NCI-H1105 (cell line): ENCODE results near the gene UBLCP1.

ENCODE experiments used
- DNase-seq: peaks from one replicate; lab custom pipeline; 2025; lab: John Stamatoyannopoulos, UW

UBLCP1 gene

GRCh38 chr5:159313197-159313596 is 50.1 kb downstream of the UBLCP1 start:
- no peak for DNase-seq

GRCh38 chr5:159316519-159317383 is 53.7 kb downstream of the UBLCP1 start:
- DNase-seq = no peak

- no peak for DNase-seq
Measured at GRCh38 chr5:159317849-159318248, 54.8 kb downstream of the UBLCP1 start.

GRCh38 chr5:159318448-159318847 is 55.4 kb downstream of the UBLCP1 start:
- no peak for DNase-seq

- no peak for DNase-seq
Measured at GRCh38 chr5:159319363-159319762, 56.3 kb downstream of the UBLCP1 start.

GRCh38 chr5:159319832-159320231 is 56.7 kb downstream of the UBLCP1 start:
- no peak for DNase-seq

GRCh38 chr5:159322180-159322579 is 59.1 kb downstream of the UBLCP1 start:
- DNase-seq = no peak

- DNase-seq = no peak
Measured at GRCh38 chr5:159324102-159324755, 61.1 kb downstream of the UBLCP1 start.

GRCh38 chr5:159324986-159325385 is 61.9 kb downstream of the UBLCP1 start:
- DNase-seq = no peak

- no peak for DNase-seq
Measured at GRCh38 chr5:159330131-159330800, 67.2 kb downstream of the UBLCP1 start, which contains the start of gene IL12B. TSS of gene IL12B (minus strand) at chr5:159330487. CDS start at chr5:159326782, 3,705 bp downstream.

GRCh38 chr5:159331093-159331973 is 68.2 kb downstream of the UBLCP1 start:
- DNase-seq = no peak

- DNase-seq = no peak
Measured at GRCh38 chr5:159332800-159333544, 69.9 kb downstream of the UBLCP1 start.

- no peak for DNase-seq
Measured at GRCh38 chr5:159333545-159333925, 70.4 kb downstream of the UBLCP1 start.
